Ishikawa (cell line): ENCODE data around the gene IL23R.

Experiments
- CEBPB ChIP-seq: IDR thresholded peaks from 2 replicates; pipeline ENCODE4 v1.6.1; 2012
- EP300 ChIP-seq: IDR thresholded peaks from 2 replicates; pipeline ENCODE4 v1.6.1; 2012; ENCODE audit warnings: borderline replicate concordance
- TAF1 ChIP-seq: IDR thresholded peaks from 2 replicates; pipeline ENCODE4 v1.6.1; 2012; ENCODE audit warnings: low read depth, mild to moderate bottlenecking
- TEAD4 ChIP-seq: IDR thresholded peaks from 2 replicates; pipeline ENCODE4 v1.6.1; 2012
- YY1 ChIP-seq: IDR thresholded peaks from 2 replicates; pipeline ENCODE4 v1.6.1; 2012; ENCODE audit warnings: low read depth
- ZBTB7A ChIP-seq: IDR thresholded peaks from 2 replicates; pipeline ENCODE4 v1.6.1; 2012; ENCODE audit warnings: low read depth

DNA sequence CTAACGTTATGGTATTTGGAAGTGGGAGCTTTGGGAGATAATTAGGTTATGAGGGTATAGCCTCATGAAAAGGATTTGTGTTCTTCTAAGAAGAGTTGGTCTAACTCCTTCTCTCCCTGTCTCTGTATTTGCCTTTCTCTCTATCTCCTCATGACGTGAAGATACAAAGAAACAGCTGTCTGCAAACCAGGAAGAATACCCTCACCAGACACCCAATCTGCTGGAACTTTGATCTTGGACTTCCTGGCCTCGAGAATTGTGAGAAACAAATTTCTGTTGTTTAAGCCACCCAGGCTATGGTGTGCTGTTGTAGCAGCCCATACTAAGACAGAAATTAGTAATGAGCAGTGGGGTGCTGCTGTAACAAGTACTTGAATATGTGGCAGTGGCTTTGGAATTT, 47.6 kb upstream of the IL23R start:
- TF ChIP-seq EP300 (no peak), CEBPB (no peak), YY1 (no peak), TAF1 (no peak), ZBTB7A (no peak), TEAD4 (no peak)
